ENCODE results near the gene HIVEP3.
"Not testable (repeated sequence)": the region's sequence is repeated elsewhere in the genome, so short reads cannot be mapped to it uniquely, and the experiment has no call there.

DNA sequence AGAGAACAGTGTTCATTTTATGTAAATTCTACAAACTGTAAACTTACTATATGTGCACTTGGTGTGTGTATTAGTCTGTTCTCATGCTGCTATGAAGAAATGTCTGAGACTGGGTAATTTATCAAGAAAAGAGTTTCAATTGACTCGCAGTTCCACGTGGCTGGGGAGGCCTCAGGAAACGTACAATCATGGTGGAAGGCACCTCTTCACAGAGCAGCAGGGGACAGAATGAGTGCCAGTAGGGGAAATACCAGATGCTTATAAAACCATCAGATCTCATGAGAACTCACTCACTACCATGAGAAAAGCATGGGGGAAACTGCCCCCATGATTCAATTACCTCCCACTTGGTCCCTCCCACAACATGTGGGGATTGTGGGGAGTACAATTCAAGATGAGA, 32.8 kb upstream of the HIVEP3 start:
- not testable (repeated sequence) for TF ChIP-seq GATA1 (IDR thresholded peaks at IDR 0.05; ENCODE audit: low read depth, low read length); POLR2A (IDR thresholded peaks at IDR 0.05; ENCODE audit: low read length)

Measured in erythroblast (primary cell).